ENCODE results near the gene ZC3H14.

Gene ZC3H14

GRCh38 chr14:88565427-88565826, 2.6 kb downstream of the ZC3H14 start:
- Histone ChIP-seq H3K36me3 (ENCODE audit: control insufficient read depth in 1 of 2, insufficient read depth in 2 of 2, low read length in 2 of 2) (peaks cover 9 to 26% of the 10 kb centered on the region in 2 donors), H3K27ac (ENCODE audit: low read depth, low read length) (no peak overlapping the region), H3K4me1 (ENCODE audit: control insufficient read depth in 1 of 2, insufficient read depth in 2 of 2, low read length in 2 of 2) (peaks cover 12 to 19% of the 10 kb centered on the region in 2 donors), H3K9me3 (ENCODE audit: control insufficient read depth in 1 of 2, low read length in 2 of 2) (no peaks in the 10 kb centered on the region), H3K9ac (ENCODE audit: low read depth in 1 of 2, low read length in 2 of 2) (no peak overlapping the region), H3K4me3 (ENCODE audit: low read depth in 1 of 2, low read length in 2 of 2) (no peak overlapping the region), H3K27me3 (ENCODE audit: control insufficient read depth in 1 of 2, insufficient read depth in 2 of 2, low read length in 2 of 2) (no peaks in the 10 kb centered on the region)

DNA sequence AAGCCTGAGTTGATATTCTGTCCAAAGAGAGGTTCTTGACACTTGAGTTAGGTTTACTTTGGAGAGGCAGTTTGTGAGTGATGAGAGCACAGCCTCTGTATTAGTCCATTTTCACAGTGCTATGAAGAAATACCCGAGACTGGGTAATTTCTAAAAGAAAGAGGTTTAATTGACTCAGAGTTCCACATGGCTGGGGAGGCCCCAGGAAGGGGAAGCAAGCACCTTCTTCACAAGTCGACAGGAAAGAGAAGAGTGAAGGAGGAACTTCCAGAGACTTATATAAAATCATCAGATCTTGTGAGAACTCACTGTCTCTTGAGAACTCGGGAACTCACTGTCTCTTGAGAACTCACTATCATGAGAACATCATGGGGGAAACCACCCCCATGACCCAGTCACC, 5.4 kb downstream of the ZC3H14 start:
- H3K36me3 ChIP-seq (ENCODE audit: control insufficient read depth in 1 of 2, insufficient read depth in 2 of 2, low read length in 2 of 2): peaks cover 19 to 48% of the 10 kb centered on the region in 2 donors
- H3K27me3 ChIP-seq (ENCODE audit: control insufficient read depth in 1 of 2, insufficient read depth in 2 of 2, low read length in 2 of 2): no peaks in the 10 kb centered on the region

DNA sequence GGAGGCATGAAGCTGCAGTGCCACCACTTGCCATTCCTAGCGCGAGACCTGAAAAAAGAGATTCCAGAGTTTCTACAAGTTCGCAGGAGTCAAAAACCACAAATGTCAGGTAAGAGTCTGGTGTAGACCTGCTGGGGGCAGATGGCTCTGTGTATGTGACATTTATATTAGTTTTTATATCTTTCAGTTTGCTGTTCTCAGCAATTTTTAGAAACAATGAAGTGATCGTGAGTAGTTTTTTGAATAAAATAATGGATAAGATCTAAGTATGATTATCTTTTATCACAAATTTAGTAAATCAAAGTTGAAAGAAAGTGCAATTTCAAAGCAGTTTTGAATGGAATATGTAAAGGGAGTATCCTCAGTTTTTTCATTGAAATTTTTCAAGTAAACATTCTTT, 9.3 kb downstream of the ZC3H14 start:
- Histone ChIP-seq H3K36me3 (ENCODE audit: control insufficient read depth in 1 of 2, insufficient read depth in 2 of 2, low read length in 2 of 2) (peaks cover 35 to 85% of the 10 kb centered on the region in 2 donors), H3K27me3 (ENCODE audit: control insufficient read depth in 1 of 2, insufficient read depth in 2 of 2, low read length in 2 of 2) (no peaks in the 10 kb centered on the region)

More for the DNA sequence above, 5.4 kb downstream of the ZC3H14 start:
- Histone ChIP-seq H3K4me1 (ENCODE audit: control insufficient read depth in 1 of 2, insufficient read depth in 2 of 2, low read length in 2 of 2) (peaks cover 8 to 12% of the 10 kb centered on the region in 2 donors), H3K9ac (ENCODE audit: low read depth in 1 of 2, low read length in 2 of 2) (no peak overlapping the region), H3K27ac (ENCODE audit: low read depth, low read length) (no peak overlapping the region), H3K4me3 (ENCODE audit: low read depth in 1 of 2, low read length in 2 of 2) (no peak overlapping the region), H3K9me3 (ENCODE audit: control insufficient read depth in 1 of 2, low read length in 2 of 2) (no peaks in the 10 kb centered on the region)

DNA sequence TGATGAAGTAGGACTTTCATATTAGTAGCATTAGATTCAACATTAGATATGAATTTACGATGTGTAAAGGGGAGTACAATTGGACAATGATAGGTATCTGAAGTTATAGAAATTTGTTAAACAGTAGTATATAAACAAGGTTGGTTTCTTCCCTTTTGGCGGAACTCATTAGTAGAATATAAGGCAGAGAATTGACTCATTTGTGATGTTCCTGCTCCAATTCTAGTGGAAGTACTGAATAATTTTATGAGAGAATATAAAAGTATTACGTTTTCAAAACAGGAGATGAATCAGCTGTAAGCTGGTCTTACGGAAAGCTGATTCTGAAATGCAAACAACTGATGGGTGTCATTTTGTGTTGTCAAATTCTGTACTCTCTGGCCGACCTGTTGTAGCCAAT, 13.4 kb downstream of the ZC3H14 start:
- Histone ChIP-seq H3K4me3 (ENCODE audit: low read depth in 1 of 2, low read length in 2 of 2) (no peak overlapping the region), H3K4me1 (ENCODE audit: control insufficient read depth in 1 of 2, insufficient read depth in 2 of 2, low read length in 2 of 2) (no peaks in the 10 kb centered on the region), H3K27me3 (ENCODE audit: control insufficient read depth in 1 of 2, insufficient read depth in 2 of 2, low read length in 2 of 2) (no peaks in the 10 kb centered on the region), H3K9me3 (ENCODE audit: control insufficient read depth in 1 of 2, low read length in 2 of 2) (no peaks in the 10 kb centered on the region), H3K9ac (ENCODE audit: low read depth in 1 of 2, low read length in 2 of 2) (no peak overlapping the region), H3K27ac (ENCODE audit: low read depth, low read length) (no peak overlapping the region), H3K36me3 (ENCODE audit: control insufficient read depth in 1 of 2, insufficient read depth in 2 of 2, low read length in 2 of 2) (peaks cover 39 to 85% of the 10 kb centered on the region in 2 donors)

More for the DNA sequence above, 9.3 kb downstream of the ZC3H14 start:
- no peak overlapping the region for H3K4me3 ChIP-seq (ENCODE audit: low read depth in 1 of 2, low read length in 2 of 2)
- H3K9ac ChIP-seq (ENCODE audit: low read depth in 1 of 2, low read length in 2 of 2): no peak overlapping the region
- no peaks in the 10 kb centered on the region for H3K9me3 ChIP-seq (ENCODE audit: control insufficient read depth in 1 of 2, low read length in 2 of 2)
- no peak overlapping the region for H3K27ac ChIP-seq (ENCODE audit: low read depth, low read length)
- no peaks in the 10 kb centered on the region for H3K4me1 ChIP-seq (ENCODE audit: control insufficient read depth in 1 of 2, insufficient read depth in 2 of 2, low read length in 2 of 2)

DNA sequence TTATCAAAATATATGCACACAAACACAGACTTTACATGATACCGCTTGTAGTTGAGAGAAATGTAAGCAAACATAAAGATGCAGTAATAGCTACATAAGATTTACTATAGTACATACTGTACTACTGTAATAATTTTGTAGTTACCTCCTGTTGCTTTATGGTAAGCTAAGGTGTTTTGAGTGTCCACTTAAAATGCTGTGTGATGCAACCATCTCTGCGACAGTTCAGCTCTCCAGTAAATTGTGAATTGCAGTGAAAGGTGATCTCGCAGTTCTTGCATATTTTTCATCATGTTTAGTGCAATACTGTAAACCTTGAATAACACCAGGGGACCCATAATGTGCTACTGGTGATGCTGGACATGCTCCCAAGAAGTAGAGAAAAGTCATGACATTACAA, 21.6 kb downstream of the ZC3H14 start:
- H3K27me3 ChIP-seq (ENCODE audit: control insufficient read depth in 1 of 2, insufficient read depth in 2 of 2, low read length in 2 of 2): no peaks in the 10 kb centered on the region
- H3K9me3 ChIP-seq (ENCODE audit: control insufficient read depth in 1 of 2, low read length in 2 of 2): no peaks in the 10 kb centered on the region
- H3K9ac ChIP-seq (ENCODE audit: low read depth in 1 of 2, low read length in 2 of 2): no peak overlapping the region
- no peak overlapping the region for H3K27ac ChIP-seq (ENCODE audit: low read depth, low read length)
- H3K4me1 ChIP-seq (ENCODE audit: control insufficient read depth in 1 of 2, insufficient read depth in 2 of 2, low read length in 2 of 2): no peaks in the 10 kb centered on the region
- H3K36me3 ChIP-seq (ENCODE audit: control insufficient read depth in 1 of 2, insufficient read depth in 2 of 2, low read length in 2 of 2): peaks cover 9 to 45% of the 10 kb centered on the region in 2 donors
- H3K4me3 ChIP-seq (ENCODE audit: low read depth in 1 of 2, low read length in 2 of 2): no peak overlapping the region

GRCh38 chr14:88588081-88588480, 25.2 kb downstream of the ZC3H14 start:
- H3K27me3 ChIP-seq (ENCODE audit: control insufficient read depth in 1 of 2, insufficient read depth in 2 of 2, low read length in 2 of 2): no peaks in the 10 kb centered on the region
- peaks cover 3 to 44% of the 10 kb centered on the region in 2 donors for H3K36me3 ChIP-seq (ENCODE audit: control insufficient read depth in 1 of 2, insufficient read depth in 2 of 2, low read length in 2 of 2)
- H3K27ac ChIP-seq (ENCODE audit: low read depth, low read length): no peak overlapping the region
- H3K4me1 ChIP-seq (ENCODE audit: control insufficient read depth in 1 of 2, insufficient read depth in 2 of 2, low read length in 2 of 2): no peaks in the 10 kb centered on the region
- H3K4me3 ChIP-seq (ENCODE audit: low read depth in 1 of 2, low read length in 2 of 2): no peak overlapping the region
- no peak overlapping the region for H3K9ac ChIP-seq (ENCODE audit: low read depth in 1 of 2, low read length in 2 of 2)
- no peaks in the 10 kb centered on the region for H3K9me3 ChIP-seq (ENCODE audit: control insufficient read depth in 1 of 2, low read length in 2 of 2)

GRCh38 chr14:88590173-88590572, 27.3 kb downstream of the ZC3H14 start:
- Histone ChIP-seq H3K36me3 (ENCODE audit: control insufficient read depth in 1 of 2, insufficient read depth in 2 of 2, low read length in 2 of 2) (peaks cover 3 to 47% of the 10 kb centered on the region in 2 donors), H3K9ac (ENCODE audit: low read depth in 1 of 2, low read length in 2 of 2) (no peak overlapping the region), H3K27ac (ENCODE audit: low read depth, low read length) (no peak overlapping the region)

GRCh38 chr14:88592031-88592430, 29.2 kb downstream of the ZC3H14 start:
- Histone ChIP-seq H3K27ac (ENCODE audit: low read depth, low read length) (no peak overlapping the region), H3K9me3 (ENCODE audit: control insufficient read depth in 1 of 2, low read length in 2 of 2) (no peaks in the 10 kb centered on the region), H3K4me3 (ENCODE audit: low read depth in 1 of 2, low read length in 2 of 2) (no peak overlapping the region), H3K36me3 (ENCODE audit: control insufficient read depth in 1 of 2, insufficient read depth in 2 of 2, low read length in 2 of 2) (peaks cover 4 to 57% of the 10 kb centered on the region in 2 donors), H3K4me1 (ENCODE audit: control insufficient read depth in 1 of 2, insufficient read depth in 2 of 2, low read length in 2 of 2) (no peaks in the 10 kb centered on the region), H3K9ac (ENCODE audit: low read depth in 1 of 2, low read length in 2 of 2) (no peak overlapping the region), H3K27me3 (ENCODE audit: control insufficient read depth in 1 of 2, insufficient read depth in 2 of 2, low read length in 2 of 2) (no peaks in the 10 kb centered on the region)

More at GRCh38 chr14:88590173-88590572, 27.3 kb downstream of the ZC3H14 start:
- Histone ChIP-seq H3K27me3 (ENCODE audit: control insufficient read depth in 1 of 2, insufficient read depth in 2 of 2, low read length in 2 of 2) (no peaks in the 10 kb centered on the region), H3K9me3 (ENCODE audit: control insufficient read depth in 1 of 2, low read length in 2 of 2) (no peaks in the 10 kb centered on the region), H3K4me3 (ENCODE audit: low read depth in 1 of 2, low read length in 2 of 2) (no peak overlapping the region), H3K4me1 (ENCODE audit: control insufficient read depth in 1 of 2, insufficient read depth in 2 of 2, low read length in 2 of 2) (no peaks in the 10 kb centered on the region)

- Histone ChIP-seq H3K4me1 (ENCODE audit: control insufficient read depth in 1 of 2, insufficient read depth in 2 of 2, low read length in 2 of 2) (no peaks in the 10 kb centered on the region), H3K9ac (ENCODE audit: low read depth in 1 of 2, low read length in 2 of 2) (no peak overlapping the region), H3K27ac (ENCODE audit: low read depth, low read length) (no peak overlapping the region), H3K36me3 (ENCODE audit: control insufficient read depth in 1 of 2, insufficient read depth in 2 of 2, low read length in 2 of 2) (peaks cover 31 to 80% of the 10 kb centered on the region in 2 donors), H3K4me3 (ENCODE audit: low read depth in 1 of 2, low read length in 2 of 2) (no peak overlapping the region), H3K9me3 (ENCODE audit: control insufficient read depth in 1 of 2, low read length in 2 of 2) (no peaks in the 10 kb centered on the region), H3K27me3 (ENCODE audit: control insufficient read depth in 1 of 2, insufficient read depth in 2 of 2, low read length in 2 of 2) (no peaks in the 10 kb centered on the region)
Observed at GRCh38 chr14:88597038-88597437, 34.2 kb downstream of the ZC3H14 start.

- peaks cover 37 to 85% of the 10 kb centered on the region in 2 donors for H3K36me3 ChIP-seq (ENCODE audit: control insufficient read depth in 1 of 2, insufficient read depth in 2 of 2, low read length in 2 of 2)
Observed at GRCh38 chr14:88597601-88598000, 34.8 kb downstream of the ZC3H14 start.

More at GRCh38 chr14:88597601-88598000, 34.8 kb downstream of the ZC3H14 start:
- Histone ChIP-seq H3K27ac (ENCODE audit: low read depth, low read length) (no peak overlapping the region), H3K4me1 (ENCODE audit: control insufficient read depth in 1 of 2, insufficient read depth in 2 of 2, low read length in 2 of 2) (no peaks in the 10 kb centered on the region), H3K27me3 (ENCODE audit: control insufficient read depth in 1 of 2, insufficient read depth in 2 of 2, low read length in 2 of 2) (no peaks in the 10 kb centered on the region), H3K9me3 (ENCODE audit: control insufficient read depth in 1 of 2, low read length in 2 of 2) (no peaks in the 10 kb centered on the region), H3K4me3 (ENCODE audit: low read depth in 1 of 2, low read length in 2 of 2) (no peak overlapping the region), H3K9ac (ENCODE audit: low read depth in 1 of 2, low read length in 2 of 2) (no peak overlapping the region)

All from duodenal mucosa (tissue), 2 donors.